Heart left ventricle (tissue), 16 donors: ENCODE measurements around the gene LRRC2. TPM values are rescaled to one million over a fixed set of nuclear protein-coding genes. Genes with fewer than 3 reads are reported as not detected.
"Not testable (repeated sequence)": the region's sequence is repeated elsewhere in the genome, so short reads cannot be mapped to it uniquely, and the experiment has no call there.

Experiments
- ATAC-seq, 4 donors: fragments of 200-7000 bp; cut with Tn5 transposase; one replicate each; pipeline ENCODE4 v1.9.1; 2020 to 2022; ENCODE audit warnings: moderate library complexity in 4 of 4, mild to moderate bottlenecking in 3 of 4, moderate number of reproducible peaks in 1 of 4
- DNase-seq, 5 donors: peaks; one replicate each; pipeline ENCODE4 v3.0.0-alpha.2; 2020
- H3K27ac ChIP-seq, 12 donors: fragments of 200-600 bp; sonication (generic) in 4 of 12; one replicate each; pipeline versions ENCODE4 v1.5.0 to v1.8.0; 2016 to 2022; ENCODE audit warnings: mild to moderate bottlenecking in 2 of 12
- H3K27me3 ChIP-seq, 9 donors: fragments of 200-600 bp; sonication (generic) in 2 of 9; one replicate each; pipeline versions ENCODE4 v1.5.1 to v1.8.0; 2016 to 2022; ENCODE audit warnings: mild to moderate bottlenecking in 3 of 9
- H3K36me3 ChIP-seq, 9 donors: fragments of 200-600 bp; sonication (generic) in 2 of 9; one replicate each; pipeline versions ENCODE4 v1.5.0 to v1.8.0; 2018 to 2022; ENCODE audit warnings: mild to moderate bottlenecking in 2 of 9
- H3K4me1 ChIP-seq, 12 donors: fragments of 200-600 bp; sonication (generic) in 4 of 12; one replicate each; pipeline versions ENCODE4 v1.5.0 to v1.8.0; 2016 to 2022; ENCODE audit warnings: mild to moderate bottlenecking in 3 of 12
- H3K4me3 ChIP-seq, 12 donors: fragments of 200-600 bp; sonication (generic) in 4 of 12; one replicate each; pipeline versions ENCODE4 v1.5.0 to v1.8.0; 2017 to 2022; ENCODE audit warnings: mild to moderate bottlenecking in 9 of 12, moderate library complexity in 4 of 12
- H3K9me3 ChIP-seq, 12 donors: fragments of 200-600 bp; sonication (generic) in 4 of 12; one replicate each; pipeline versions ENCODE4 v1.5.0 to v1.8.0; 2016 to 2022; ENCODE audit warnings: mild to moderate bottlenecking in 1 of 12
- POLR2A ChIP-seq, 2 donors: fragments of 450-650 bp; IDR thresholded peaks; one replicate each; pipeline ENCODE4 v1.6.1; 2017; ENCODE audit warnings: antibody characterized with exemption in 2 of 2, mild to moderate bottlenecking in 2 of 2, moderate library complexity in 2 of 2
- WGBS, 4 donors: extraction: QIAGEN DNeasy Blood & Tissue Kit in 2 of 4; methylation state at CpG; one replicate each; pipeline versions ENCODE4 v1.1.5 to v1.1.7; 2013 to 2018; 5-methylcytosine and 5-hydroxymethylcytosine counted together
- intact Hi-C, 10 donors: fragments of 100-400 bp; cut with DNase I; formaldehyde crosslinking; loops; one replicate each; pipeline versions ENCODE4 v1.11.1 to v1.14.2; 2022
- polyA plus RNA-seq, 2 donors: library from polyadenylated mRNA; stranded (reverse); fragments of 200-250 nt; gene quantifications; one replicate each; pipeline ENCODE4 v1.2.3, GENCODE V29; 2013
- total RNA-seq, 9 donors: library from RNA; depleted of rRNA in 2 of 9; stranded (reverse); fragments of >200 nt in 2 of 9; fragmentation: NEBNext Ultra II Directional in 3 of 9; extraction: Animal tissue kit (Norgen Biotek cat#: 25700) in 3 of 9; gene quantifications; one replicate each; pipeline versions ENCODE4 v1.1.0 to v1.2.4, GENCODE V29; 2016 to 2023
- TF ChIP-seq, protein P1 (sequence below), 12 donors: fragments of 200-600 bp; sonication (generic) in 4 of 12; IDR thresholded peaks; one replicate each; pipeline versions ENCODE4 v1.5.0 to v1.8.0; 2018 to 2022; ENCODE audit warnings: antibody characterized with exemption in 12 of 12, mild to moderate bottlenecking in 5 of 12
- donor health status: ischemic (EF 13 %, LVEDD 7.1; RV severe dilation, severe dysfunction).
- donor health status: healthy with polysubstance abuse.
- donor health status: DM: no; HTN: yes; CAD: no.
- donor health status: DM: no; HTN: no; CAD: no.
- donor health status: ischemic (EF 25% LVEDD 6.9; RV normal size, moderate dysfunction).
- donor health status: ischemic (EF 25% LVEDD 5.7; RV mildly dilated, moderate dysfunction).
- donor health status: healthy.
- donor health status: DM: yes; HTN: yes; CAD: no.
- donor health status: ischemic (EF 35%, LVEDD 5.7; RV mildly dilated, moderate dysfunction).
- donor health status: nonischemic (EF 11% LVEDD 7.7; RV severe dilation, severe dysfunction).
- donor health status: DM: yes; HTN: yes; CAD: no.
- donor health status: PGD.
- donor health status: ischemic (EF 29% LVEDD 5.4; RV normal size, mild dysfunction).
- donor health status: nonischemic (EF 23%, LVEDD 6.1; RV moderate dilation, normal function).

Gene LRRC2
- total and polyA plus RNA-seq, 11 donors, result 20.7 to 147 (median 83.7) TPM

DNA sequence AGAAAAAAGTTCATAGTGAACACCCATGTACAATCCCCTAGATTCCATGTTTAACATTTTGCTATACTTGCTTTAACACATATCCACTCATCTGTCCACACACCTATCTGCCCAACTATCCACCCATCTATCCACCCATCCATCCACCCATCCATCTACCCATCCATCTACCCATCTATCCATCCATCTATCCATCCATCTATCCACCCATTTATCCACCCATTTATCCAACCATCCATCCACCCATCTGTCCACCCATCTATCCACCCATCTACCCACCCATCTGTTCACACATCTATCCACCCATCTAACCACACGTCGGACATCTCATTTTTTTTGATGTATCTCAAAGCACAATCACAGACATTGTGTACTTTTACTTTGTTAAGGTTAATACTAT is 42.5 kb downstream of the LRRC2 start:
- H3K4me3 ChIP-seq, result no peak overlapping the region
- no peaks in the 10 kb centered on the region for H3K9me3 ChIP-seq
- intact Hi-C loops, result no loop called here
- H3K36me3 ChIP-seq, result peaks cover 0 to 84% (median 24%) of the 10 kb centered on the region in 9 donors
- ATAC-seq (no peak), DNase-seq (no peak)
- TF ChIP-seq, protein P1, sequence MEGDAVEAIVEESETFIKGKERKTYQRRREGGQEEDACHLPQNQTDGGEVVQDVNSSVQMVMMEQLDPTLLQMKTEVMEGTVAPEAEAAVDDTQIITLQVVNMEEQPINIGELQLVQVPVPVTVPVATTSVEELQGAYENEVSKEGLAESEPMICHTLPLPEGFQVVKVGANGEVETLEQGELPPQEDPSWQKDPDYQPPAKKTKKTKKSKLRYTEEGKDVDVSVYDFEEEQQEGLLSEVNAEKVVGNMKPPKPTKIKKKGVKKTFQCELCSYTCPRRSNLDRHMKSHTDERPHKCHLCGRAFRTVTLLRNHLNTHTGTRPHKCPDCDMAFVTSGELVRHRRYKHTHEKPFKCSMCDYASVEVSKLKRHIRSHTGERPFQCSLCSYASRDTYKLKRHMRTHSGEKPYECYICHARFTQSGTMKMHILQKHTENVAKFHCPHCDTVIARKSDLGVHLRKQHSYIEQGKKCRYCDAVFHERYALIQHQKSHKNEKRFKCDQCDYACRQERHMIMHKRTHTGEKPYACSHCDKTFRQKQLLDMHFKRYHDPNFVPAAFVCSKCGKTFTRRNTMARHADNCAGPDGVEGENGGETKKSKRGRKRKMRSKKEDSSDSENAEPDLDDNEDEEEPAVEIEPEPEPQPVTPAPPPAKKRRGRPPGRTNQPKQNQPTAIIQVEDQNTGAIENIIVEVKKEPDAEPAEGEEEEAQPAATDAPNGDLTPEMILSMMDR (IDR thresholded peaks at IDR 0.05), result no peak
- TF ChIP-seq POLR2A (IDR thresholded peaks at IDR 0.05), result no peak
- H3K27me3 ChIP-seq, result no peaks in the 10 kb centered on the region
- no peak overlapping the region for H3K27ac ChIP-seq
- WGBS, 4 donors, result 89 to 94% (median 92%) methylated on average over 2 of the region's 2 CpGs
- H3K4me1 ChIP-seq, result no peaks in the 10 kb centered on the region

DNA sequence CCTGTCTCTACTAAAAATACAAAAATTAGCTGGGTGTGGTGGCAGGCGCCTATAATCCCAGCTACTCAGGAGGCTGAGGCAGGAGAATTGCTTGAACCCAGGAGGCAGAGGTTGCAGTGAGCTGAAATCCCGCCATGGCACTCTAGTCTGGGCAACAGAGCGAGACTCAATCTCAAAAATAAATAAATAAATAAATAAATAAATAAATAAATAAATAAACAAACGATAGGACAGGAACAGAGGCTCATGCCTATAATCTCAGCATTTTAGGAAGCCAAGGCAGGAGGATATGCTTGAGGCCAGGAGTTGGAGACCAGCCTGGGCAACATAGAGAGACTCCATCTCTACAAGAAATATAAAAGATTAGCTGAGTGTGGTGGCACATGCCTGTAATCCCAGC is 43.9 kb downstream of the LRRC2 start:
- H3K36me3 ChIP-seq, result peaks cover 0 to 84% (median 22%) of the 10 kb centered on the region in 9 donors
- ATAC-seq, intact Hi-C loops, DNase-seq, H3K27me3 ChIP-seq, H3K4me3 ChIP-seq, H3K9me3 ChIP-seq, H3K27ac ChIP-seq, H3K4me1 ChIP-seq: not testable (repeated sequence)
- 74 to 87% (median 78%) methylated on average over 4 of the region's 4 CpGs for WGBS, 4 donors

DNA sequence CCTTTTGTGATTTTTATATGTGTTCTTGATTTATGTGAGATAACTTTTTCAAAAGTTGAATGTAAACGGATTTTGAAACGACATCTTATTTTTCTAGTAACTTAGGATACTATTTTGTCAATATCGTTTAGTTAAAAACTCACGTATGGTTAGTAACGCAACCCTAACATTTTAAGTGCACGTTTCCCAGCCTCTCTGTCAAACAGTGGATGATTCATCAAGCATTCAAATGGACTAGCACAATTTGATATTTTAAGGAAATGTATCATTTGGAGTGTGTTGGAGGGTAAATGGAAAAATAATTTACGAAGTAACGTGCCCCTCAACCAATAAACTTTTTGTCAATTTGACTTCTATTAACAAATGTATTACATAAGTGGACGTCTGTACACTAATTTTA is 45.0 kb downstream of the LRRC2 start:
- no peak for DNase-seq
- intact Hi-C loops, result no loop called here
- H3K4me3 ChIP-seq, result no peak overlapping the region
- TF ChIP-seq POLR2A (IDR thresholded peaks at IDR 0.05), result no peak
- TF ChIP-seq, protein P1 (IDR thresholded peaks at IDR 0.05), result no peak
- WGBS, 4 donors, result 87 to 92% (median 89%) methylated on average over 9 of the region's 9 CpGs
- H3K4me1 ChIP-seq, result no peaks in the 10 kb centered on the region
- no peaks in the 10 kb centered on the region for H3K9me3 ChIP-seq
- no peak for ATAC-seq
- H3K36me3 ChIP-seq, result peaks cover 0 to 81% (median 11%) of the 10 kb centered on the region in 9 donors
- no peaks in the 10 kb centered on the region for H3K27me3 ChIP-seq
- no peak overlapping the region for H3K27ac ChIP-seq

DNA sequence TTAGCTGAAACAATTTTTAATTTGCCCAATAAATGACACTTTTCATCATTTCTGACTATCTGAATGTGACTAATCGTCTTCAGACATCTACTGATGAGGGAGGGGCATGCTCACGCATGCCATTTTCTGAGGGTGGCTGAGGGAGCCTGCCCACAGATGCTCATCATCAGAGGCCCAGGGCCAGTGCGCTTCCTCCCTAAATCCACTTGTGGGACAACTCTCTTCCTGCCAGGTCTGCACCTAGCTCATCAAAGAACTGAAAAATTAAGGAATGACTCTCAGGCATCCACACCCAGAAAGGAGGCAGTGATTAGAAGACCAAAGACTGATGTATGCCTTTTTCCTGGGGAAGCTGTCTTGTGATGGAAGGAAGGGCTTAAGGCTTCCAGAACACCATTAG is 45.6 kb downstream of the LRRC2 start:
- Histone ChIP-seq H3K4me3 (no peak overlapping the region), H3K36me3 (peaks cover 0 to 75% (median 11%) of the 10 kb centered on the region in 9 donors), H3K27me3 (no peaks in the 10 kb centered on the region), H3K9me3 (no peaks in the 10 kb centered on the region), H3K4me1 (no peaks in the 10 kb centered on the region), H3K27ac (no peak overlapping the region)
- DNase-seq (no peak), ATAC-seq (no peak)
- intact Hi-C loops, result no loop called here
- TF ChIP-seq, protein P1 (IDR thresholded peaks at IDR 0.05), result no peak
- TF ChIP-seq POLR2A (IDR thresholded peaks at IDR 0.05), result no peak
- 81 to 89% (median 86%) methylated on average over 3 of the region's 3 CpGs for WGBS, 4 donors

DNA sequence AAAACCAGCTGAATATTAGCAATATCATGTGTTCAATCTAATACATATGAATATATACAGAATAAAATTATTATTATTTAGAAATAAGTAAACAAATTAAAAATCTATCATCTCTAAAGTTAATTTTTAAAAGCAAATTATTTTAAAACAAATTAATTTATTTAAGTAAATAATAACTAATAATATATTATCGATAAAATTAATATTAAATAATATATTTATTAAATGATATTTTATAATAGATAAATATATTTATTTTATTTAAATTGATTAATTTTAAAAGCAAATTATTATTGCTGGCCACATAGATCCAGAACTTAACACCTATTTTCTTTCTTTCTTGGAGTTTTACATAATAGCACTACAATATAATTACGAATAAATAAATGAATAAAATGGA is 46.1 kb downstream of the LRRC2 start:
- DNase-seq, result no peak
- no peaks in the 10 kb centered on the region for H3K4me1 ChIP-seq
- no peak overlapping the region for H3K27ac ChIP-seq
- no peaks in the 10 kb centered on the region for H3K9me3 ChIP-seq
- intact Hi-C loops, result no loop called here
- no peak for ATAC-seq
- peaks cover 0 to 74% (median 11%) of the 10 kb centered on the region in 9 donors for H3K36me3 ChIP-seq
- 63 to 97% (median 93%) methylated on average over 2 of the region's 2 CpGs for WGBS, 4 donors
- H3K4me3 ChIP-seq, result no peak overlapping the region
- no peaks in the 10 kb centered on the region for H3K27me3 ChIP-seq
- TF ChIP-seq POLR2A (IDR thresholded peaks at IDR 0.05), result no peak
- TF ChIP-seq, protein P1 (IDR thresholded peaks at IDR 0.05), result no peak
